Thyroid gland (tissue), 4 donors: ENCODE data around the gene MRGPRX4. TPM values are rescaled to one million over a fixed set of nuclear protein-coding genes. Genes with fewer than 3 reads are reported as not detected.
"Not testable (repeated sequence)": the region's sequence is repeated elsewhere in the genome, so short reads cannot be mapped to it uniquely, and the experiment has no call there.

Source experiments
- DNase-seq, 2 donors: peaks; one replicate each; pipeline ENCODE4 v3.0.0-alpha.2; 2019
- H3K27ac ChIP-seq, 3 donors: fragments of 200-600 bp; sonication (generic); 1 replicate in 2 of 3; 2 replicates in 1 of 3; pipeline ENCODE4 v1.5.1; 2016 to 2019; ENCODE audit warnings: mild to moderate bottlenecking in 1 of 3, moderate library complexity in 1 of 3
- H3K27me3 ChIP-seq: fragments of 200-600 bp; sonication (generic); one replicate; pipeline ENCODE4 v1.5.1; 2019
- H3K36me3 ChIP-seq, 2 donors: fragments of 200-600 bp; sonication (generic); one replicate each; pipeline ENCODE4 v1.5.1; 2016 to 2019
- H3K4me1 ChIP-seq, 2 donors: fragments of 200-600 bp; sonication (generic); one replicate each; pipeline ENCODE4 v1.5.1; 2017 to 2019
- H3K4me3 ChIP-seq, 3 donors: fragments of 200-600 bp; sonication (generic); replicated peaks in 1 of 3; 1 replicate in 2 of 3; 2 replicates in 1 of 3; pipeline ENCODE4 v1.5.1; 2016; ENCODE audit warnings: mild to moderate bottlenecking in 1 of 3
- H3K9me3 ChIP-seq: fragments of 200-600 bp; sonication (generic); one replicate; pipeline ENCODE4 v1.5.1; 2017
- POLR2A ChIP-seq, 2 donors: fragments of 450-650 bp; IDR thresholded peaks; one replicate each; pipeline ENCODE4 v1.6.1; 2017; ENCODE audit warnings: antibody characterized with exemption in 2 of 2, mild to moderate bottlenecking in 2 of 2, moderate library complexity in 1 of 2
- WGBS, 2 donors: methylation state at CpG; one replicate each; pipeline ENCODE4 v1.1.5; 2017; 5-methylcytosine and 5-hydroxymethylcytosine counted together
- intact Hi-C: fragments of 100-400 bp; cut with DNase I; formaldehyde crosslinking; loops from one replicate; pipeline ENCODE4 v1.15.1; 2023
- total RNA-seq, 4 donors: library from RNA; depleted of rRNA; stranded (reverse); fragments of >200 nt; gene quantifications; one replicate each; pipeline ENCODE4 v1.2.3, GENCODE V29; 2016
- TF ChIP-seq, protein P1 (sequence below), 6 experiments: fragments of 200-600 bp in 3 of 6; fragments of 450-650 bp in 3 of 6; sonication (generic) in 3 of 6; IDR thresholded peaks; one replicate each; pipeline ENCODE4 v1.5.1; 2016 to 2019; ENCODE audit warnings: antibody characterized with exemption in 6 of 6, mild to moderate bottlenecking in 2 of 6, inconsistent platforms in 1 of 6, moderate library complexity in 1 of 6

The MRGPRX4 gene
- total RNA-seq, 4 donors from 2014 or later: not detected

DNA sequence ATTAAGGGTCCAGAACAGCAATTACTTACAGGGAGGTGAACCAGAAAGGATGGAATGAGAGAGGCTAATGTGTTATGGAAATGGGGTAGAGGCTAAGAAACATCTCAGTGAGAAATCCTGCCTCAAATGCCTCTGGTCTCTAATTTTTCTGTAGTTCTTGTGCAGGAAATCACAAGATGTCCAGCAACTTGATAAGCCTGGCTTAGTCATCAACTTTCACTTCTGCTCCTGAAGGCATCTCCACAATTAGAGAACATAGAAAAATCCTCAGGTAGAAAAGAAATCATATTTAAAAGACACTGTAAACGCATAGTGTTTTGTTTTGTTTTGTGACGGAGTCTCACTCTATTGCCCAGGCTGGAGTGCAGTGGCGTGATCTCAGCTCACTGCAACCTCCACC is 18.7 kb downstream of the MRGPRX4 start:
- WGBS, 2 donors: 85 to 93% methylated on average over 3 of the region's 3 CpGs

DNA sequence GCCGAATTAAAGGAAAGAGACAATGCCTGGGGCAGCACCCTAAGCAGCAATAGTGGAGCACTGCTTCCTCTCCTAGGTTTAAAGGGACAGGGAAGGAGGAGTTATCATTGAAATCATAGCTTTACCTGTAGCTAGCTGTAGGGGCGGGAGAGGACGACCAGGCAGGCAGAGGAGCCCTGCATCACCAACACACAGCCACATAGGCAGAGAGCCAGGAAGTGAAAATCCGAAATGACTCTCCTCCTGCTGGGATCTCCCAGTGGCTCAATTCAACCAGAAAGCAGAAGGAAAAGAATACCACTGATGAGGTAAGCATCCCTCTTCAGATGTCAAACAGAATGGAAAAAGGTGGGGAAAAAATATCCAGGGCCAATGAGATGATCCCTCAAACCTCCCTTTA is 20.4 kb downstream of the MRGPRX4 start:
- no peaks in the 10 kb centered on the region for H3K9me3 ChIP-seq
- intact Hi-C loops: no loop called here
- H3K4me1 ChIP-seq: no peaks in the 10 kb centered on the region
- no peak overlapping the region for H3K4me3 ChIP-seq
- H3K27me3 ChIP-seq: no peaks in the 10 kb centered on the region
- no peak for TF ChIP-seq POLR2A (IDR thresholded peaks at IDR 0.05)
- TF ChIP-seq, protein P1, sequence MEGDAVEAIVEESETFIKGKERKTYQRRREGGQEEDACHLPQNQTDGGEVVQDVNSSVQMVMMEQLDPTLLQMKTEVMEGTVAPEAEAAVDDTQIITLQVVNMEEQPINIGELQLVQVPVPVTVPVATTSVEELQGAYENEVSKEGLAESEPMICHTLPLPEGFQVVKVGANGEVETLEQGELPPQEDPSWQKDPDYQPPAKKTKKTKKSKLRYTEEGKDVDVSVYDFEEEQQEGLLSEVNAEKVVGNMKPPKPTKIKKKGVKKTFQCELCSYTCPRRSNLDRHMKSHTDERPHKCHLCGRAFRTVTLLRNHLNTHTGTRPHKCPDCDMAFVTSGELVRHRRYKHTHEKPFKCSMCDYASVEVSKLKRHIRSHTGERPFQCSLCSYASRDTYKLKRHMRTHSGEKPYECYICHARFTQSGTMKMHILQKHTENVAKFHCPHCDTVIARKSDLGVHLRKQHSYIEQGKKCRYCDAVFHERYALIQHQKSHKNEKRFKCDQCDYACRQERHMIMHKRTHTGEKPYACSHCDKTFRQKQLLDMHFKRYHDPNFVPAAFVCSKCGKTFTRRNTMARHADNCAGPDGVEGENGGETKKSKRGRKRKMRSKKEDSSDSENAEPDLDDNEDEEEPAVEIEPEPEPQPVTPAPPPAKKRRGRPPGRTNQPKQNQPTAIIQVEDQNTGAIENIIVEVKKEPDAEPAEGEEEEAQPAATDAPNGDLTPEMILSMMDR (IDR thresholded peaks at IDR 0.05): no peak
- WGBS, 2 donors: 21 to 27% methylated on average over 4 of the region's 4 CpGs
- no peaks in the 10 kb centered on the region for H3K36me3 ChIP-seq
- H3K27ac ChIP-seq: no peak overlapping the region
- no peak for DNase-seq

More for the DNA sequence above, 18.7 kb downstream of the MRGPRX4 start:
- H3K4me1 ChIP-seq: no peaks in the 10 kb centered on the region
- no peaks in the 10 kb centered on the region for H3K9me3 ChIP-seq
- no peak for DNase-seq
- no peaks in the 10 kb centered on the region for H3K27me3 ChIP-seq
- H3K27ac ChIP-seq: no peak overlapping the region
- no peak for TF ChIP-seq POLR2A (IDR thresholded peaks at IDR 0.05)
- TF ChIP-seq, protein P1 (IDR thresholded peaks at IDR 0.05): no peak
- H3K4me3 ChIP-seq: no peak overlapping the region
- no peaks in the 10 kb centered on the region for H3K36me3 ChIP-seq
- intact Hi-C loops: no loop called here

DNA sequence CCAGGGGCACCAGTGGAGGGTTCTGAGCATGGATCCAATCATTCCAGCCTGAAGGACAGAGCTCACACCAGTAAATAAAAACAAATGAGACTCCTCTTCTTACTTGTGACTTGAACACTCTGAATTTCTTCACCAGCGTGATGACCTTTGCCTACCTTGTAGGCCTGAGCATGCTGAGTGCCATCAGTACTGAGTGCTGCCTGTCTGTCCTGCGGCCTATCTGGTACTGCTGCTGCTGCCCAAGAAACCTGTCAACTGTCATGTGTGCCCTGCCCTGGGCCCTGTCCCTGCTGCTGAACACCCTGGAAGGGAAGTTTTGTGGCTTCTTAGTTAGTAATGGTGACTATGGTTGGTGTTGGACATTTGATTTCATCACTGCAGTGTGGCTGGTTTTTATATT is 23.9 kb downstream of the MRGPRX4 start:
- no peak for DNase-seq
- Histone ChIP-seq H3K27me3 (no peaks in the 10 kb centered on the region), H3K9me3 (no peaks in the 10 kb centered on the region), H3K4me1 (no peaks in the 10 kb centered on the region), H3K27ac (no peak overlapping the region), H3K4me3 (no peak overlapping the region), H3K36me3 (no peaks in the 10 kb centered on the region)
- 88 to 96% methylated on average over 2 of the region's 2 CpGs for WGBS, 2 donors
- no peak for TF ChIP-seq POLR2A (IDR thresholded peaks at IDR 0.05)
- TF ChIP-seq, protein P1 (IDR thresholded peaks at IDR 0.05): no peak
- intact Hi-C loops: no loop called here

DNA sequence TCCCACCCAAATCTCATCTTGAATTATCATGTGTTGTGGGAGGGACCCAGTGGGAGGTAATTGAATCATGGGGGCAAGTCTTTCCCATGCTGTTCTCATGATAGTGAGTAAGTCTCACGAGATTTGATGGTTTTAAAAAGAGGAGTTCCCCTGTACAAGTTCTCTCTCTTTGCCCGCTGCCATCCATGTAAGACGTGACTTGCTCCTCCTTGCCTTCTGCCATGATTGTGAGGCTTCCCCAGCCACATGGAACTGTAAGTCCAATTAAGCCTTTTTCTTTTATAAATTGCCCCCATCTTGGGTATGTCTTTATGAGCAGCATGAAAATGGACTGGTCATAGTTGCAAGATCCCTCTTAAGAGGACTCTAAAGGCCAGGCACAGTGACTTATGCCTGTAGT is 25.1 kb downstream of the MRGPRX4 start:
- H3K9me3 ChIP-seq, H3K27me3 ChIP-seq, H3K36me3 ChIP-seq, H3K27ac ChIP-seq, intact Hi-C loops, DNase-seq, H3K4me3 ChIP-seq, H3K4me1 ChIP-seq: not testable (repeated sequence)
- WGBS, 2 donors: 56 to 62% methylated on average over 3 of the region's 3 CpGs

DNA sequence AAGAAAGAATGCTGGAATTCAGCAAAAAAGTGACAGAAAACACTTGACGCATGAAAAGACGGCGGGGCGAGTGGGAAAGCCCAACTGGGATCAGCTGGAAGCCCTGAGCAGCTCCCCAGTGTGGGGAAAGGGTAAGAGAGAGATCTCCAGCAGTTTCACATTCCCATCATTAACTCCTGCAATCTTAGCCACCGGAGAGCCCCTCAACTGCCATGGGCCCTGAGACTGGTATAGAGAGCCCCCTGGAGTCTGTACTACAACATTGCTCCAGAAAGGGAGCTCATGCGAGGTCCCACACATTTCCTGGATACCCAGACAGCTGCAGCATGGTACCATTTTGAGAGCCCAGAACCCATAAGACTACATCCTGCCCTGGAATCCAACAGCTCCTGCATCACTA is 31.1 kb downstream of the MRGPRX4 start:
- WGBS, 2 donors: 8 to 13% methylated on average over 6 of the region's 6 CpGs
- H3K4me3 ChIP-seq: no peak overlapping the region
- no peaks in the 10 kb centered on the region for H3K4me1 ChIP-seq
- intact Hi-C loops: no loop called here
- H3K36me3 ChIP-seq: no peaks in the 10 kb centered on the region
- DNase-seq: no peak
- H3K9me3 ChIP-seq: no peaks in the 10 kb centered on the region
- H3K27ac ChIP-seq: no peak overlapping the region
- H3K27me3 ChIP-seq: no peaks in the 10 kb centered on the region
- TF ChIP-seq, protein P1 (IDR thresholded peaks at IDR 0.05): no peak
- TF ChIP-seq POLR2A (IDR thresholded peaks at IDR 0.05): no peak

GRCh38 chr11:18204220-18204619 is 31.6 kb downstream of the MRGPRX4 start:
- Histone ChIP-seq H3K4me1 (no peaks in the 10 kb centered on the region), H3K9me3 (no peaks in the 10 kb centered on the region), H3K27me3 (no peaks in the 10 kb centered on the region), H3K4me3 (no peak overlapping the region), H3K36me3 (no peaks in the 10 kb centered on the region), H3K27ac (no peak overlapping the region)
- DNase-seq: no peak
- intact Hi-C loops: no loop called here
- TF ChIP-seq, protein P1 (IDR thresholded peaks at IDR 0.05): no peak
- TF ChIP-seq POLR2A (IDR thresholded peaks at IDR 0.05): no peak
- WGBS, 2 donors: 83 to 92% methylated on average over 2 to 3 of the region's 3 CpGs
